SU-DHL-6 (cell line): Measurements from ENCODE around the gene PLAC1.

ENCODE experiments used
- H2AFZ ChIP-seq: fragments of 200-600 bp; sonication (generic); 2 replicates; pipeline ENCODE4 v1.6.1; 2014; ENCODE audit warnings: low read depth, mild to moderate bottlenecking, moderate library complexity, mixed read lengths, antibody characterized with exemption, low read length; ENCODE audit not compliant: severe bottlenecking
- H3F3A ChIP-seq: fragments of 200-600 bp; shearing (Covaris generic); 2 replicates; pipeline ENCODE4 v1.6.0; 2016; ENCODE audit warnings: antibody characterized with exemption, mild to moderate bottlenecking; ENCODE audit not compliant: insufficient read depth
- H3K27ac ChIP-seq: fragments of 200-600 bp; sonication (generic); 2 replicates; pipeline ENCODE4 v1.5.1; 2016; ENCODE audit warnings: low read depth, mild to moderate bottlenecking, low read length, moderate library complexity, mixed read lengths
- H3K27me3 ChIP-seq: fragments of 200-600 bp; sonication (generic), shearing (Covaris generic); 2 replicates; pipeline ENCODE4 v1.6.0; 2014; ENCODE audit warnings: mild to moderate bottlenecking, low read length
- H3K36me3 ChIP-seq: fragments of 200-600 bp; sonication (generic); 2 replicates; pipeline ENCODE4 v1.6.1; 2014; ENCODE audit warnings: mild to moderate bottlenecking, low read length, mixed read lengths
- H3K4me2 ChIP-seq: fragments of 300-600, 200-600 bp; shearing (Covaris generic), sonication (generic); 2 replicates; pipeline ENCODE4 v1.6.0; 2014; ENCODE audit warnings: low read length, low read depth, mild to moderate bottlenecking; ENCODE audit not compliant: poor library complexity, severe bottlenecking
- H3K4me3 ChIP-seq: fragments of 200-600 bp; sonication (generic); 2 replicates; pipeline ENCODE4 v1.5.1; 2014; ENCODE audit warnings: antibody characterized with exemption, low read length, mild to moderate bottlenecking, mixed read lengths; ENCODE audit not compliant: insufficient read depth, poor library complexity, severe bottlenecking
- H3K79me2 ChIP-seq: fragments of 200-600 bp; sonication (generic); 2 replicates; pipeline ENCODE4 v1.6.1; 2014; ENCODE audit warnings: mild to moderate bottlenecking, low read length, moderate library complexity; ENCODE audit not compliant: insufficient read depth
- H3K9ac ChIP-seq: fragments of 200-600 bp; sonication (generic); 2 replicates; pipeline ENCODE4 v1.7.0; 2014; ENCODE audit warnings: mild to moderate bottlenecking, low read length
- H3K9me2 ChIP-seq: fragments of 200-600 bp; sonication (generic); replicated peaks from 2 replicates; pipeline ENCODE4 v1.6.1; 2014; ENCODE audit warnings: low read length; ENCODE audit not compliant: insufficient read depth
- H3K9me3 ChIP-seq: fragments of 200-600 bp; sonication (generic); 2 replicates; pipeline ENCODE4 v1.6.1; 2014; ENCODE audit warnings: low read length, mixed read lengths; ENCODE audit not compliant: insufficient read depth
- H4K20me1 ChIP-seq: fragments of 200-600 bp; sonication (generic); 2 replicates; pipeline ENCODE4 v1.6.1; 2014; ENCODE audit warnings: low read depth, mild to moderate bottlenecking, antibody characterized with exemption, low read length, moderate library complexity, mixed read lengths
- EZH2phosphoT487 ChIP-seq: fragments of 200-600 bp; sonication (generic), shearing (Covaris generic); conservative IDR thresholded peaks from 2 replicates; pipeline ENCODE4 v1.6.1; 2018; ENCODE audit warnings: mild to moderate bottlenecking, antibody characterized with exemption, low read length, moderate library complexity, mixed read lengths
- TF ChIP-seq, protein P1 (sequence below): fragments of 200-600 bp; sonication (generic); IDR thresholded peaks from one replicate; pipeline ENCODE4 v1.5.1; 2017; ENCODE audit warnings: antibody characterized with exemption, mild to moderate bottlenecking, low read length, moderate library complexity; ENCODE audit not compliant: insufficient read depth, poor library complexity, severe bottlenecking

Gene PLAC1

GRCh38 chrX:134592303-134592702 is 66.0 kb downstream of the PLAC1 start:
- no peaks in the 10 kb centered on the region for H4K20me1 ChIP-seq
- H3K36me3 ChIP-seq: no peaks in the 10 kb centered on the region
- no peak for TF ChIP-seq EZH2phosphoT487
- TF ChIP-seq, protein P1, sequence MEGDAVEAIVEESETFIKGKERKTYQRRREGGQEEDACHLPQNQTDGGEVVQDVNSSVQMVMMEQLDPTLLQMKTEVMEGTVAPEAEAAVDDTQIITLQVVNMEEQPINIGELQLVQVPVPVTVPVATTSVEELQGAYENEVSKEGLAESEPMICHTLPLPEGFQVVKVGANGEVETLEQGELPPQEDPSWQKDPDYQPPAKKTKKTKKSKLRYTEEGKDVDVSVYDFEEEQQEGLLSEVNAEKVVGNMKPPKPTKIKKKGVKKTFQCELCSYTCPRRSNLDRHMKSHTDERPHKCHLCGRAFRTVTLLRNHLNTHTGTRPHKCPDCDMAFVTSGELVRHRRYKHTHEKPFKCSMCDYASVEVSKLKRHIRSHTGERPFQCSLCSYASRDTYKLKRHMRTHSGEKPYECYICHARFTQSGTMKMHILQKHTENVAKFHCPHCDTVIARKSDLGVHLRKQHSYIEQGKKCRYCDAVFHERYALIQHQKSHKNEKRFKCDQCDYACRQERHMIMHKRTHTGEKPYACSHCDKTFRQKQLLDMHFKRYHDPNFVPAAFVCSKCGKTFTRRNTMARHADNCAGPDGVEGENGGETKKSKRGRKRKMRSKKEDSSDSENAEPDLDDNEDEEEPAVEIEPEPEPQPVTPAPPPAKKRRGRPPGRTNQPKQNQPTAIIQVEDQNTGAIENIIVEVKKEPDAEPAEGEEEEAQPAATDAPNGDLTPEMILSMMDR: no peak
- no peak overlapping the region for H3K27ac ChIP-seq
- no peaks in the 10 kb centered on the region for H3K9me2 ChIP-seq
- H3K79me2 ChIP-seq: no peaks in the 10 kb centered on the region
- H3F3A ChIP-seq: no peaks in the 10 kb centered on the region
- no peak overlapping the region for H3K4me3 ChIP-seq
- no peaks in the 10 kb centered on the region for H3K9me3 ChIP-seq
- H3K27me3 ChIP-seq: no peaks in the 10 kb centered on the region
- no peak overlapping the region for H2AFZ ChIP-seq
- H3K9ac ChIP-seq: no peak overlapping the region
- H3K4me2 ChIP-seq: no peak overlapping the region

DNA sequence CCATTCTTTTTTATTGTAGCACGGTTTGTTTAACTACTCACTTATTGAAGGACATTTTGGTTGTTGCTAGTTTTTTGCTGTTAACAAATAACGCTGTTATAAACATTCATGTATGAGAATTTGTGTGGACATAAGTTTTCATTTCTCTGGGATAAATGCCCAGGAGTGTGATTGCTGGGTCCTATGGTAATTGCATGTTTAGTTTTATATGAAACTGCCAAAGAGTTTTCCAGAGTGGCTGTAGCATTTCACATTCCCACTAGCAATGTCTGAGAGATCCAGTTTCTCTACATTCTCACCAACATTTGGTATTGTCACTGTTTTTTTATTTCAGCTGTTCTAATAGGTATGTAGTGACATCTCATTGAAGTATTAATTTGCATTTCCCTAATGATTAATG is 66.8 kb downstream of the PLAC1 start:
- Histone ChIP-seq H3F3A (no peaks in the 10 kb centered on the region), H4K20me1 (no peaks in the 10 kb centered on the region), H3K9me3 (no peaks in the 10 kb centered on the region), H2AFZ (no peak overlapping the region), H3K4me3 (no peak overlapping the region), H3K79me2 (no peaks in the 10 kb centered on the region), H3K9me2 (no peaks in the 10 kb centered on the region), H3K36me3 (no peaks in the 10 kb centered on the region), H3K9ac (no peak overlapping the region), H3K27me3 (no peaks in the 10 kb centered on the region), H3K27ac (no peak overlapping the region), H3K4me2 (no peak overlapping the region)
- TF ChIP-seq EZH2phosphoT487: no peak
- TF ChIP-seq, protein P1: no peak

DNA sequence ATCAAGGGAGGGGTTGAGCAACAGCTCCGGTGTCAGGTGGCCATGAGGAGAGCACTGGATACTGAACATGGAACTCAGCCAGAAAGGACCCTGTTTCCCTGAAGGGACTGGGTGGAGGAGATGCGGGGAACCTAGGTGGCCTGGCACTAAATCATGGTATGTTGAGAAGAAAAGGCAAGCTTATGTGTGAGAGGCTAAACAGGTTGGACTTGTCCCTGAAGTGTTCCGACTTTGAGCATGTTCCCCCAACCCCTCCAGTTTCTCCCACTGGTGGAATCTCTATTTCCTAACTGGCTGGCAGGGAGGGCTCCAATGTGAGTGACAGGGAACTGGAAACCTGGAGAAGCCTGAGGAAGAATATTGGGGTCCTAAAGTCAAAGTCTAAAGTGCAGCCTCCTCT is 69.5 kb downstream of the PLAC1 start:
- Histone ChIP-seq H3K9me2 (no peaks in the 10 kb centered on the region), H2AFZ (no peak overlapping the region), H3K4me3 (no peak overlapping the region), H3K36me3 (no peaks in the 10 kb centered on the region), H3K4me2 (no peak overlapping the region), H4K20me1 (no peaks in the 10 kb centered on the region), H3K9ac (no peak overlapping the region), H3F3A (no peaks in the 10 kb centered on the region), H3K27ac (no peak overlapping the region), H3K79me2 (no peaks in the 10 kb centered on the region), H3K9me3 (no peaks in the 10 kb centered on the region), H3K27me3 (no peaks in the 10 kb centered on the region)
- no peak for TF ChIP-seq EZH2phosphoT487
- TF ChIP-seq, protein P1: no peak

- Histone ChIP-seq H3K9me2 (no peaks in the 10 kb centered on the region), H3K9ac (no peak overlapping the region)
These were observed 77.4 kb downstream of the PLAC1 start for GRCh38 chrX:134580907-134581306.

More at GRCh38 chrX:134580907-134581306, 77.4 kb downstream of the PLAC1 start:
- H3K4me3 ChIP-seq: no peak overlapping the region
- H3K27me3 ChIP-seq: no peaks in the 10 kb centered on the region
- H3K4me2 ChIP-seq: no peak overlapping the region
- H3K79me2 ChIP-seq: no peaks in the 10 kb centered on the region
- TF ChIP-seq EZH2phosphoT487: no peak
- TF ChIP-seq, protein P1: no peak
- H3K36me3 ChIP-seq: no peaks in the 10 kb centered on the region
- H4K20me1 ChIP-seq: no peaks in the 10 kb centered on the region
- H3F3A ChIP-seq: no peaks in the 10 kb centered on the region
- no peak overlapping the region for H3K27ac ChIP-seq
- H2AFZ ChIP-seq: no peak overlapping the region
- no peaks in the 10 kb centered on the region for H3K9me3 ChIP-seq
